NCI-H1436 treated with DMSO at 0.1 percent for 48 hours (cell line): ENCODE results near the gene MAGI1.
"Not testable (repeated sequence)": the region's sequence is repeated elsewhere in the genome, so short reads cannot be mapped to it uniquely, and the experiment has no call there.

Experiments used
- DNase-seq: peaks from one replicate; lab custom pipeline; 2025; lab: John Stamatoyannopoulos, UW

Gene MAGI1

GRCh38 chr3:65587650-65588439 lies 450.9 kb downstream of the MAGI1 start:
- DNase-seq: no peak

- no peak for DNase-seq
Measured at GRCh38 chr3:65584913-65585312, 453.8 kb downstream of the MAGI1 start.

GRCh38 chr3:65584002-65584401 lies 454.7 kb downstream of the MAGI1 start:
- no peak for DNase-seq

GRCh38 chr3:65583188-65583587 lies 455.5 kb downstream of the MAGI1 start:
- no peak for DNase-seq

GRCh38 chr3:65582012-65582717 lies 456.6 kb downstream of the MAGI1 start:
- no peak for DNase-seq

GRCh38 chr3:65581313-65581712 lies 457.4 kb downstream of the MAGI1 start:
- no peak for DNase-seq

- no peak for DNase-seq
Measured at GRCh38 chr3:65578861-65579260, 459.9 kb downstream of the MAGI1 start.

GRCh38 chr3:65577843-65578430 lies 460.8 kb downstream of the MAGI1 start:
- DNase-seq: no peak

GRCh38 chr3:65576966-65577365 lies 461.8 kb downstream of the MAGI1 start:
- no peak for DNase-seq

GRCh38 chr3:65576228-65576627 lies 462.5 kb downstream of the MAGI1 start:
- no peak for DNase-seq

- no peak for DNase-seq
Measured at GRCh38 chr3:65575376-65575840, 463.3 kb downstream of the MAGI1 start.

- no peak for DNase-seq
Measured at GRCh38 chr3:65573548-65574116, 465.1 kb downstream of the MAGI1 start.

- DNase-seq: no peak
Measured at GRCh38 chr3:65572175-65572777, 466.4 kb downstream of the MAGI1 start.

- DNase-seq: no peak
Measured at GRCh38 chr3:65569845-65570405, 468.8 kb downstream of the MAGI1 start.

GRCh38 chr3:65569129-65569528 lies 469.6 kb downstream of the MAGI1 start:
- no peak for DNase-seq

- DNase-seq: no peak
Measured at GRCh38 chr3:65568497-65568896, 470.2 kb downstream of the MAGI1 start.

GRCh38 chr3:65565744-65566143 lies 473.0 kb downstream of the MAGI1 start:
- not testable (repeated sequence) for DNase-seq

GRCh38 chr3:65564483-65564882 lies 474.2 kb downstream of the MAGI1 start:
- DNase-seq: no peak

- no peak for DNase-seq
Measured at GRCh38 chr3:65563861-65564260, 474.9 kb downstream of the MAGI1 start.

GRCh38 chr3:65562447-65562846 lies 476.3 kb downstream of the MAGI1 start:
- DNase-seq: no peak

- DNase-seq: no peak
Measured at GRCh38 chr3:65561617-65562016, 477.1 kb downstream of the MAGI1 start.

GRCh38 chr3:65560901-65561300 lies 477.8 kb downstream of the MAGI1 start:
- no peak for DNase-seq
